Activated T-helper 2 cell treated with anti-CD3 and anti-CD28 coated beads, Interferon-gamma antibody, Interleukin-2, Interleukin-4, amounts not matched to agents 10 μg/mL and 5 μg/mL and 100 μg/mL, durations not matched to agents 14 hours and 24 hours and 36 hours (primary cell): Measurements from ENCODE around the gene TPCN1. TPM values are rescaled to one million over a fixed set of nuclear protein-coding genes. Genes with fewer than 3 reads are reported as not detected.

Source experiments
- DNase-seq: peaks from one replicate; pipeline ENCODE4 v3.0.0; 2021; ENCODE audit warnings: low spot score
- H3K27ac Mint-ChIP-seq: one replicate; pipeline ENCODE4 v1.8.0; 2021; ENCODE audit warnings: mixed read lengths
- H3K27me3 Mint-ChIP-seq: one replicate; pipeline ENCODE4 v1.8.0; 2021; ENCODE audit warnings: low read depth, mixed read lengths
- H3K36me3 Mint-ChIP-seq: one replicate; pipeline ENCODE4 v1.8.0; 2021; ENCODE audit warnings: low read depth, mixed read lengths
- H3K4me1 Mint-ChIP-seq: one replicate; pipeline ENCODE4 v1.8.0; 2021; ENCODE audit warnings: low read depth, mixed read lengths
- H3K4me3 Mint-ChIP-seq: one replicate; pipeline ENCODE4 v1.8.0; 2021; ENCODE audit warnings: low read depth, mild to moderate bottlenecking, moderate library complexity, mixed read lengths
- H3K9me3 Mint-ChIP-seq: one replicate; pipeline ENCODE4 v1.8.0; 2021; ENCODE audit warnings: mixed read lengths
- intact Hi-C: fragments of 100-400 bp; cut with micrococcal nuclease; formaldehyde crosslinking; loops from one replicate; pipeline ENCODE4 v1.15.1; 2023
- total RNA-seq: library from RNA; stranded (reverse); gene quantifications from 2 replicates; pipeline ENCODE4 v1.2.3, GENCODE V29; 2022

Gene TPCN1
- total RNA-seq, 1 donor from 2014 or later: 47.5 TPM

GRCh38 chr12:113250045-113250444, 28.8 kb downstream of the TPCN1 start:
- intact Hi-C loops: no loop called here
- Mint-ChIP-seq H3K4me1 (no peaks in the 10 kb centered on the region), H3K27ac (no peak overlapping the region)

DNA sequence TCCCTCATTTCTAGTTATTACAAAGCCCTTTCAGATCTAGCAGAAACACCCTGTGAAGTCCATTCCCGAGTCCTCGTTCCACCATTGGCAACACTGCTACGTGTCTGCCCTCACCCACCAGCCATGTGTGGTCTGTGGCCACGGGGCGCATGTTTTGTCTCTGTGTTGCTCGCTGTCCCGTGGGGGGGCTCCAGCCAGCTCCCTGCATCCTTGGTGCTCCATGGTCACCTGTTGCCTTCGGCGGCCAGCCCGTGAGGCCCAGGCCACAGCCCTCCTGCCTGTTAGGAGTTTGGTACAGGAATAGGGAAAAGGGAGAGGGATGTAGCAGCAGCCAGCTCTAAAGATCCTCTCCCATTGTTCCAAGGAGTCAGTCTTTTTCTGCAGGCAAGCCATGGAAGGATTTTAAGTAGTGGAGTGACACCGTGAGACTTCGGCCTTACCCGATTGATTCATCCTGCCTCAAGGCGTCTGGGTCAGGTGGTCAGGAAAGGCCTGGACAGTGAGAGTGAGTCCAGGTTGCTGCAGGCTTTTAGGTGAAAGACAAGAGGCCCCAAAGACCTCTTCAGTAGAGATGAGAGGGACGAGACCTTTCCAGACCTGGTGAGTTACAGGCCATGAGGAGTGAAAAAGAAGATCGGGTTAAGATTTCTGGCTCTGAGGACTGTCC, 30.3 kb downstream of the TPCN1 start:
- H3K4me1 Mint-ChIP-seq: no peaks in the 10 kb centered on the region
- DNase-seq: no peak
- H3K27ac Mint-ChIP-seq: no peak overlapping the region
- no peak overlapping the region for H3K4me3 Mint-ChIP-seq
- peaks cover 47% of the 10 kb centered on the region for H3K36me3 Mint-ChIP-seq
- H3K27me3 Mint-ChIP-seq: no peaks in the 10 kb centered on the region
- H3K9me3 Mint-ChIP-seq: peaks cover 7% of the 10 kb centered on the region
- intact Hi-C loops: no loop called here

More at GRCh38 chr12:113250045-113250444, 28.8 kb downstream of the TPCN1 start:
- Mint-ChIP-seq H3K36me3 (peaks cover 45% of the 10 kb centered on the region), H3K9me3 (peaks cover 7% of the 10 kb centered on the region), H3K27me3 (no peaks in the 10 kb centered on the region), H3K4me3 (no peak overlapping the region)
- no peak for DNase-seq

DNA sequence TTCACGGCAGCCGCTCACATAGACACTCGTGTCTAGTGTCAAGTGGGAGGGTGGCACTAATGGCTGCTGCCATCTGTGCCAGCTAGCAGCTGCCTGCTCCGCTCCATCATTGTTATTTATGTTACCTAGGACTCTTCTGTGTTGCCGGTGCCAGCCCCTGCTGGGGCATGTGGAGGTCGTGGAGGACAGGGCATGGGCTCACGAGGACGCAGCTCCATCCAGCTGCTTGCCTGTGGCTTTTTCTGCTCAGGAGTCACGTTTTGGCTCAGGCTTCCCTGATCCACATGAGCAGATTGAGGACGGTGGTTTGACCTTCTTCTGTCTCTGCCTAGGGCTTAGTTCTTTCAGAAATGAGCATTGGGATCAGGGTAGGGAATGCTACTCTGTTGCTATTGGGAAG, 31.2 kb downstream of the TPCN1 start:
- intact Hi-C loops: no loop called here
- H3K27me3 Mint-ChIP-seq: no peaks in the 10 kb centered on the region
- no peak overlapping the region for H3K27ac Mint-ChIP-seq
- H3K36me3 Mint-ChIP-seq: peaks cover 53% of the 10 kb centered on the region
- H3K4me1 Mint-ChIP-seq: peaks cover 3% of the 10 kb centered on the region
- no peak overlapping the region for H3K4me3 Mint-ChIP-seq
- H3K9me3 Mint-ChIP-seq: peaks cover 11% of the 10 kb centered on the region
- DNase-seq: no peak

DNA sequence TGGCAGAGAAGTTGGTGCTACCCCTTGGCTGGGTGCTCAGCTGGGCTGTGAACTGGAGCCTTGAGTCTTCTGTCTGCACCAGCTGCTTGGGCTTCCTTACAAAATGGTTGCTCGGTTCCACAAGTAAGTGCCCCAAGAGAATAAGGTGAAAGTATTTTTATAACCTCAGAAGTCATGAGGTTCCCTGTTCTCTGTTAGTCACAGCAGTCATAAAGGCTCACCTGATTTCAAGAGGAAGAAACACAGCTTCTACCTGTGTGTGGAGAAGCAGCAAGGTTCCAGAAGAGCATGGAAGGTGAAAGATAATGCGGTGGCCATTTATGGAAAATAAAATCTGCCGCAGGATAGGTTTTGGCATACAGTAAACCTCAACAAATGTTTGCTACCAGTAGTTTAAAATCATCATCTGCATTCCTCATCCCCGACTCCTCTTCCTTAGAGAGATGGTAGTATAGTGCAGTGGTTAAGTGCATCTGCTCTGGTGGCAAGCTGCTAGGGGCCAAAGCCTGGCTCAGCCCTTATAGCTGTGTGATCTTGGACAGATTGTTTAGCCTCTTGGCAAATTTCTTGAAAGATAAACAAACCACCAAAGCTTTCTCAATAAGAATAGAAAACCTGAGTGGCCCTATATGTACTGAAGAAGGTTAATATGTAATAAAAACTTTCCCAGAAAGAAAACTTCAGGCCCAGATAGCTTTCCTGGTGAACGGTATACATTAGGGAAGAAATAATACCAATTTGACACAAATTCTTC, 32.4 kb downstream of the TPCN1 start:
- no peak overlapping the region for H3K4me3 Mint-ChIP-seq
- DNase-seq: no peak
- intact Hi-C loops: no loop called here
- H3K27ac Mint-ChIP-seq: no peak overlapping the region
- H3K4me1 Mint-ChIP-seq: peaks cover 8% of the 10 kb centered on the region
- peaks cover 53% of the 10 kb centered on the region for H3K36me3 Mint-ChIP-seq
- H3K27me3 Mint-ChIP-seq: no peaks in the 10 kb centered on the region
- peaks cover 11% of the 10 kb centered on the region for H3K9me3 Mint-ChIP-seq

- intact Hi-C loops: no loop called here
- H3K9me3 Mint-ChIP-seq: peaks cover 11% of the 10 kb centered on the region
Measured at GRCh38 chr12:113254298-113254697, 33.0 kb downstream of the TPCN1 start.

DNA sequence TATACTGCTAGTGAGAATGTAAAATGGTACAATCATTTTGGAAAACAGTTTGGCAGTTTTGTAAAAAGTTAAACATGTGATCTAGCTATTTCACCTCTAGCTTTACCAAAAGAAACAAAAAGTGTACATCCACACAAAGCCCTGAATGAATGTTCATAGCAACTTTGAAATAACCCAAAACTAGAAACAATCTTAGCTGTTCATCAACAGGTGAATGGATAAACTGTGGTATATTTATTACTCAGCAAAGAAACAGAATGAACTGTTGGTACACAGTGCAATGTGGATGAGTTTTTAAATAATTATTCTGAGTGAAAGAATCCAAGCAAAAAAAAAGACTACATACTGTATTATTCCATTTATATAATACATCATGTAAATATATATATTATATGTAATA, 36.3 kb downstream of the TPCN1 start:
- intact Hi-C loops: no loop called here

More at GRCh38 chr12:113254298-113254697, 33.0 kb downstream of the TPCN1 start:
- H3K36me3 Mint-ChIP-seq: peaks cover 56% of the 10 kb centered on the region
- H3K27me3 Mint-ChIP-seq: no peaks in the 10 kb centered on the region
- no peak overlapping the region for H3K27ac Mint-ChIP-seq
- H3K4me3 Mint-ChIP-seq: no peak overlapping the region
- DNase-seq: no peak
- peaks cover 11% of the 10 kb centered on the region for H3K4me1 Mint-ChIP-seq

GRCh38 chr12:113260127-113260526, 38.9 kb downstream of the TPCN1 start:
- DNase-seq: no peak
- H3K36me3 Mint-ChIP-seq: peaks cover 49% of the 10 kb centered on the region
- no peak overlapping the region for H3K27ac Mint-ChIP-seq
- H3K4me1 Mint-ChIP-seq: peaks cover 49% of the 10 kb centered on the region
- H3K4me3 Mint-ChIP-seq: no peak overlapping the region
- H3K27me3 Mint-ChIP-seq: no peaks in the 10 kb centered on the region
- peaks cover 4% of the 10 kb centered on the region for H3K9me3 Mint-ChIP-seq
- intact Hi-C loops: no loop called here

More for the DNA sequence above, 36.3 kb downstream of the TPCN1 start:
- DNase-seq: no peak
- Mint-ChIP-seq H3K27ac (no peak overlapping the region), H3K9me3 (peaks cover 11% of the 10 kb centered on the region), H3K36me3 (peaks cover 57% of the 10 kb centered on the region), H3K4me1 (peaks cover 34% of the 10 kb centered on the region), H3K4me3 (no peak overlapping the region), H3K27me3 (no peaks in the 10 kb centered on the region)

DNA sequence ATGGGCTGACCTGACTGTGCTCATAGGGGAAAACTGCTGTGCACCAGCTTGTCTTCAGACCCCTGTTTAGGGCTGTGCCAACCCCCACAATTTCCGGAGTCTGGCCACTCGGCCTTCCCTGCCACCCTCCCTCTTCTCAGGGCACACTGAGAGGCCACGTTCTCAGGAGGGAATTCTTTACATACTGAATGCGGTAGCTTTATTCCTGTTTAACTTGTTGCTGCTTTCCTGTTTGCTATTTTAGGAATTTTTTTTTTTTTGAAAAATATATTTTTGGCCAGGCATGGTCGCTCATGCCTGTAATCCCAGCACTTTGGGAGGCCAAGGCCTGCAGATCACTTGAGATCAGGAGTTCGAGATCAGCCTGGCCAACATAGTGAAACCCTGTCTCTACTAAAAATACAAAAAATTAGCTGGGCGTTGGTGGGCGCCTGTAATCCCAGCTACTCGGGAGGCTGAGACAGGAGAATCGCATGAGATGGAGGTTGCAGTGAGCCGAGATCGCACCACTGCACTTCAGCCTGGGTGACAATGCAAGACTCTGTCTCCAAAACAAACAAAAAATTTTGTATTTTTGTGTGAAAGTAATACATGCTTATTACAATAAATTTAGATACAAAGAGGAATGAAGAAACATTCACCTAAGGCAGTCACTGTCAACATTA, 39.5 kb downstream of the TPCN1 start:
- Mint-ChIP-seq H3K4me3 (no peak overlapping the region), H3K27me3 (no peaks in the 10 kb centered on the region), H3K4me1 (peaks cover 50% of the 10 kb centered on the region), H3K36me3 (peaks cover 53% of the 10 kb centered on the region), H3K27ac (no peak overlapping the region), H3K9me3 (peaks cover 4% of the 10 kb centered on the region)
- intact Hi-C loops: loop anchor here (1.0 kb wide), 1 partner anchor 52 kb away; no protein-coding TSS in a partner anchor
- DNase-seq: no peak

DNA sequence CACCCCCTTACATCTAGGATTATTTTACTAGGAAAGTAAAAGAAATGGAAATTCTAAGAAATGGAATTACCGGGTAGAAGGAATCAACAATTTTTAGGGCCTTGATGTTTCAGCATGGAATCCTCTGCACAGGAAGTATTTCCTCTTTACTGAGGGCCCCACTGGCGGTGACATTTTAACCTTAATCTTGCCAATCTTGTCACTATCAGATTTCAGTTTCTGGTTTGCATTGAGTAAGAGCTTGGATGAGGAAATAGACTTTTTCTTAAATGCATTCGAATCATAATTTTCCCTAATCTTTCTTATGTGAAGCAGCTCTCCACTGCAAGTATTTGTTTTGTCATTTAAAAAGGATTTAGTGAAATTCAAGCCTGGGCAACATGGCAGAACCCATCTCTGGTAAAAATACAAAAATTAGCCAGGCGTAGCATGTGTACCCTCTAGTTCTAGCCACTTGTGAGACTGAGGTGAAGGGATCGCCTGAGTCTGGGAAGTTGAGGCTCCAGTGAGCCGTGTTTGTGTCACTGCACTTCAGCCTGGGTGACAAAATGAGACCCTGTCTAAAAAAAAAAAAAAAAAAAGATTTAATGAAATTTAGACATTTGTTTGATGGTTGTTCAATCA, 40.7 kb downstream of the TPCN1 start:
- Mint-ChIP-seq H3K27me3 (no peaks in the 10 kb centered on the region), H3K27ac (peak overlapping the region; percentile 52), H3K4me3 (peak overlapping the region; percentile 54), H3K36me3 (peaks cover 59% of the 10 kb centered on the region), H3K9me3 (no peaks in the 10 kb centered on the region), H3K4me1 (peaks cover 49% of the 10 kb centered on the region)
- peak; percentile 38 for DNase-seq
- intact Hi-C loops: loop anchor here (1.0 kb wide), 3 partner anchors 10 to 54 kb away; no protein-coding TSS in a partner anchor

GRCh38 chr12:113262710-113263109, 41.4 kb downstream of the TPCN1 start:
- intact Hi-C loops: loop anchor here (1.0 kb wide), 2 partner anchors 10 to 32 kb away; no protein-coding TSS in a partner anchor
- no peaks in the 10 kb centered on the region for H3K27me3 Mint-ChIP-seq
- no peak overlapping the region for H3K4me3 Mint-ChIP-seq
- H3K9me3 Mint-ChIP-seq: no peaks in the 10 kb centered on the region
- H3K4me1 Mint-ChIP-seq: peaks cover 50% of the 10 kb centered on the region
- H3K36me3 Mint-ChIP-seq: peaks cover 59% of the 10 kb centered on the region
- H3K27ac Mint-ChIP-seq: no peak overlapping the region
- no peak for DNase-seq

- H3K36me3 Mint-ChIP-seq: peaks cover 62% of the 10 kb centered on the region
- DNase-seq: no peak
- intact Hi-C loops: no loop called here
- no peak overlapping the region for H3K4me3 Mint-ChIP-seq
- H3K4me1 Mint-ChIP-seq: peaks cover 47% of the 10 kb centered on the region
- H3K9me3 Mint-ChIP-seq: no peaks in the 10 kb centered on the region
- no peak overlapping the region for H3K27ac Mint-ChIP-seq
- H3K27me3 Mint-ChIP-seq: no peaks in the 10 kb centered on the region
Measured at GRCh38 chr12:113263431-113263963, 42.2 kb downstream of the TPCN1 start.

- Mint-ChIP-seq H3K27ac (no peak overlapping the region), H3K4me3 (no peak overlapping the region), H3K27me3 (no peaks in the 10 kb centered on the region), H3K9me3 (no peaks in the 10 kb centered on the region), H3K4me1 (peaks cover 28% of the 10 kb centered on the region), H3K36me3 (peaks cover 51% of the 10 kb centered on the region)
- intact Hi-C loops: no loop called here
- no peak for DNase-seq
Measured at GRCh38 chr12:113266106-113266895, 45.0 kb downstream of the TPCN1 start.
